Measurements from ENCODE around the gene GALNT7.

- TF ChIP-seq CTCF (IDR thresholded peaks at IDR 0.05; ENCODE audit: low read depth, low read length, missing input control) (no peak), ZBTB33 (IDR thresholded peaks at IDR 0.05) (no peak), MAX (IDR thresholded peaks at IDR 0.05) (no peak), JUND (IDR thresholded peaks at IDR 0.05) (no peak), REST (IDR thresholded peaks at IDR 0.05) (no peak), TAF1 (conservative IDR thresholded peaks at IDR 0.05) (no peak), ATF3 (IDR thresholded peaks at IDR 0.05) (no peak), FOXA1 (IDR thresholded peaks at IDR 0.05) (no peak), RAD21 (IDR thresholded peaks at IDR 0.05) (no peak), EGR1 (IDR thresholded peaks at IDR 0.05; ENCODE audit: low read depth in 2 of 2) (no peak)
Observed at GRCh38 chr4:173171987-173172386, 3.4 kb downstream of the GALNT7 start.
